NB4 (cell line): Measurements from ENCODE around the gene ORAI3.

Experiments
- DNase-seq: peaks from one replicate; pipeline ENCODE4 v3.0.0; 2010; ENCODE audit warnings: low read depth
- H3K4me3 ChIP-seq: one replicate; pipeline ENCODE4 v1.5.1; 2011; ENCODE audit warnings: mild to moderate bottlenecking, low read depth, low read length, moderate library complexity
- CTCF ChIP-seq: IDR thresholded peaks from one replicate; pipeline ENCODE4 v1.5.1; 2012; ENCODE audit warnings: low read depth, low read length
- MAX ChIP-seq: IDR thresholded peaks from 2 replicates; pipeline ENCODE4 v1.6.1; 2011; ENCODE audit warnings: low read depth, low read length
- MYC ChIP-seq: IDR thresholded peaks from 2 replicates; pipeline ENCODE4 v1.6.1; 2011; ENCODE audit warnings: low read depth, low read length
- POLR2A ChIP-seq: IDR thresholded peaks from 2 replicates; pipeline ENCODE4 v1.6.1; 2011; ENCODE audit warnings: mild to moderate bottlenecking; ENCODE audit not compliant: insufficient read length; ENCODE audit errors: extremely low read depth

ORAI3 gene

GRCh38 chr16:30971298-30971697 is 22.4 kb downstream of the ORAI3 start:
- no peak for DNase-seq
- TF ChIP-seq MYC (no peak), CTCF (no peak), MAX (no peak), POLR2A (no peak)
- no peak overlapping the region for H3K4me3 ChIP-seq

GRCh38 chr16:30972872-30973271 is 24.0 kb downstream of the ORAI3 start:
- no peak overlapping the region for H3K4me3 ChIP-seq
- no peak for DNase-seq
- peak; percentile 7 for TF ChIP-seq CTCF
- no peak for TF ChIP-seq MAX

GRCh38 chr16:30974348-30974747 is 25.5 kb downstream of the ORAI3 start:
- no peak for TF ChIP-seq MAX
- no peak for TF ChIP-seq POLR2A
- no peak for TF ChIP-seq CTCF
- no peak for TF ChIP-seq MYC
- no peak overlapping the region for H3K4me3 ChIP-seq
- DNase-seq: no peak

- no peak for TF ChIP-seq CTCF
- no peak for TF ChIP-seq MAX
- no peak for TF ChIP-seq POLR2A
- no peak for TF ChIP-seq MYC
- no peak for DNase-seq
- H3K4me3 ChIP-seq: no peak overlapping the region
These were observed 27.6 kb downstream of the ORAI3 start for GRCh38 chr16:30976486-30976885.

GRCh38 chr16:30977502-30977901 is 28.6 kb downstream of the ORAI3 start:
- peak; percentile 57 for DNase-seq
- TF ChIP-seq MYC (no peak), MAX (0 out of 2 replicates have a peak, but pooled peaks have one; percentile 14), CTCF (peak; percentile 42), POLR2A (no peak)
- H3K4me3 ChIP-seq: no peak overlapping the region
